Measurements from ENCODE around the gene SLC36A4. TPM values are rescaled to one million over a fixed set of nuclear protein-coding genes. Genes with fewer than 3 reads are reported as not detected.
"Not testable (repeated sequence)": the region's sequence is repeated elsewhere in the genome, so short reads cannot be mapped to it uniquely, and the experiment has no call there.

Gene SLC36A4
- total RNA-seq (2014; rRNA removed; shearing (Covaris generic)) (2.2 and 3.0 TPM in 2 replicates), total RNA-seq (2022) (4.2 and 8.8 TPM in 2 replicates), Bru-seq, nascent RNA (percentile 59 among the genes with signal in this experiment), BruChase-seq, experiment 1, labeled RNA remaining after a 6-hour chase (percentile 48 among the genes with signal in this experiment), BruChase-seq, experiment 2, labeled RNA remaining after a 2-hour chase (percentile 51 among the genes with signal in this experiment)
- long read RNA-seq, full-length matches to known transcripts: 7 of 9 reads
- long read RNA-seq, partial matches to known transcripts: 0 of 9 reads
- long read RNA-seq, other reads (novel, unspliced or antisense): 2 of 9 reads

- Histone ChIP-seq H3K9me2 (ENCODE audit: insufficient read depth, low read length) (no peaks in the 10 kb centered on the region), H3K79me2 (ENCODE audit: insufficient read depth, low read depth, low read length) (no peaks in the 10 kb centered on the region), H3K27ac (ENCODE audit: low read depth, low read length, poor library complexity, severe bottlenecking) (no peak within 1 kb of the TSS), H3K36me3 (ENCODE audit: insufficient read depth, low read length) (no peaks in the 10 kb centered on the region), H3K4me3 (ENCODE audit: low read depth, low read length, poor library complexity, severe bottlenecking) (peak within 1 kb of the TSS; percentile 76), H2AFZ (ENCODE audit: low read length) (peak within 1 kb of the TSS; percentile 76), H3K9me3 (ENCODE audit: low read length) (no peaks in the 10 kb centered on the region), H3K4me1 (ENCODE audit: insufficient read depth, low read length, poor library complexity, severe bottlenecking) (peaks cover 5% of the 10 kb centered on the region), H4K20me1 (ENCODE audit: insufficient read depth, low read length) (0 out of 2 replicates have a peak, but pooled peaks cover 6% of the 10 kb centered on the region), H3K4me2 (ENCODE audit: low read length) (peak within 1 kb of the TSS; percentile 63)
- ChIA-PET CTCF (ENCODE audit: unreplicated experiment) (no interaction called here), POLR2A (interaction anchor here (1.1 kb wide), 1 partner anchor 9 kb away, joined by 3 read pairs; no protein-coding TSS in a partner anchor)
- peak; percentile 50 for DNase-seq (ENCODE audit: low spot score)
- no TSS peak for BruUV-seq (replicated peaks)
- intact Hi-C loops (cut with micrococcal nuclease; ENCODE audit: unreplicated experiment): no loop called here
- TF ChIP-seq CTCF (conservative IDR thresholded peaks at IDR 0.05; ENCODE audit: low read length) (no peak), EZH2phosphoT487 (IDR thresholded peaks at IDR 0.05; ENCODE audit: borderline replicate concordance, low read depth, low read length) (no peak)
Measured at GRCh38 chr11:93197380-93198214, at the start of gene SLC36A4. SLC36A4 (minus strand) TSS chr11:93197991; CDS start chr11:93197832, 159 bp downstream.

GRCh38 chr11:93246790-93247189 is 49.0 kb upstream of the SLC36A4 start:
- H3K27ac ChIP-seq (ENCODE audit: low read depth, low read length, poor library complexity, severe bottlenecking); H3K4me1 ChIP-seq (ENCODE audit: insufficient read depth, low read length, poor library complexity, severe bottlenecking); H3K79me2 ChIP-seq (ENCODE audit: insufficient read depth, low read depth, low read length); H4K20me1 ChIP-seq (ENCODE audit: insufficient read depth, low read length); BruUV-seq (replicated peaks); H3K9me3 ChIP-seq (ENCODE audit: low read length); intact Hi-C loops (cut with micrococcal nuclease; ENCODE audit: unreplicated experiment); POLR2A ChIA-PET; H3K4me3 ChIP-seq (ENCODE audit: low read depth, low read length, poor library complexity, severe bottlenecking); H2AFZ ChIP-seq (ENCODE audit: low read length); H3K36me3 ChIP-seq (ENCODE audit: insufficient read depth, low read length); DNase-seq (ENCODE audit: low spot score); H3K9me2 ChIP-seq (ENCODE audit: insufficient read depth, low read length); H3K4me2 ChIP-seq (ENCODE audit: low read length); CTCF ChIA-PET (ENCODE audit: unreplicated experiment): not testable (repeated sequence)

- no peaks in the 10 kb centered on the region for H3K4me1 ChIP-seq (ENCODE audit: insufficient read depth, low read length, poor library complexity, severe bottlenecking)
- no peak overlapping the region for H3K4me2 ChIP-seq (ENCODE audit: low read length)
- H3K27ac ChIP-seq (ENCODE audit: low read depth, low read length, poor library complexity, severe bottlenecking): no peak overlapping the region
- no peaks in the 10 kb centered on the region for H4K20me1 ChIP-seq (ENCODE audit: insufficient read depth, low read length)
- H3K9me3 ChIP-seq (ENCODE audit: low read length): no peaks in the 10 kb centered on the region
- ChIA-PET POLR2A (no interaction called here), CTCF (ENCODE audit: unreplicated experiment) (no interaction called here)
- no peak for DNase-seq (ENCODE audit: low spot score)
- no peaks in the 10 kb centered on the region for H3K36me3 ChIP-seq (ENCODE audit: insufficient read depth, low read length)
- intact Hi-C loops (cut with micrococcal nuclease; ENCODE audit: unreplicated experiment): no loop called here
- H3K9me2 ChIP-seq (ENCODE audit: insufficient read depth, low read length): no peaks in the 10 kb centered on the region
- H3K4me3 ChIP-seq (ENCODE audit: low read depth, low read length, poor library complexity, severe bottlenecking): no peak overlapping the region
- no peaks in the 10 kb centered on the region for H3K79me2 ChIP-seq (ENCODE audit: insufficient read depth, low read depth, low read length)
- H2AFZ ChIP-seq (ENCODE audit: low read length): no peak overlapping the region
- TF ChIP-seq CTCF (conservative IDR thresholded peaks at IDR 0.05; ENCODE audit: low read length): no peak
- no peak for TF ChIP-seq EZH2phosphoT487 (IDR thresholded peaks at IDR 0.05; ENCODE audit: borderline replicate concordance, low read depth, low read length)
- BruUV-seq (replicated peaks): no TSS peak
Measured at GRCh38 chr11:93244018-93244417, 46.2 kb upstream of the SLC36A4 start.

Data from OCI-LY7 (cell line).